NOMO-1 (cell line): ENCODE measurements around the gene EIF4B.
A peak's percentile ranks its signal among the peaks of the same experiment; 100 is the strongest.

Experiments
- DNase-seq, 2 experiments: peaks; one replicate each; lab custom pipeline; 2025; ENCODE audit not compliant: unreplicated experiment in 2 of 2; lab: John Stamatoyannopoulos, UW

The EIF4B gene

DNA sequence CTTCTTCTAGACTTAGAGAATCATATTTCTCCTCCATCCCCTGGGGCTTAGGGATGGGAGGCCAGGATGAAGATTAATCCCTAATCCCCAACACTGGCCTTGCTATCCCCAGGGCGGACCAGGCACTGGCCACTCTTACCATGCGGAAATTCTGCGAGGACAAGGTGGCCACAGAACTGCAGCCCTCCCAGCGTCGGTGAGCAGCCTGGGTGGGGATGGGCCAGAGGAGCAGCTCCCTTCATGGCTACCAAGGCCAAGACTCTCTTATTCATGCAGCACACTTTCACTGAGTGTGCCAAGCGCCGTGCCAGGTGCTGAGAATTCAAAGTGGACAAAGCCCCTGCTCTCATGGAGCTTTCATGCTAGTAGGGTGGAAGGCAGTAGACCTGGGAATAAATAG is 50.6 kb downstream of the EIF4B start:
- DNase-seq: no peak

GRCh38 chr12:53057816-53058500 is 51.7 kb downstream of the EIF4B start:
- no peak for DNase-seq

DNA sequence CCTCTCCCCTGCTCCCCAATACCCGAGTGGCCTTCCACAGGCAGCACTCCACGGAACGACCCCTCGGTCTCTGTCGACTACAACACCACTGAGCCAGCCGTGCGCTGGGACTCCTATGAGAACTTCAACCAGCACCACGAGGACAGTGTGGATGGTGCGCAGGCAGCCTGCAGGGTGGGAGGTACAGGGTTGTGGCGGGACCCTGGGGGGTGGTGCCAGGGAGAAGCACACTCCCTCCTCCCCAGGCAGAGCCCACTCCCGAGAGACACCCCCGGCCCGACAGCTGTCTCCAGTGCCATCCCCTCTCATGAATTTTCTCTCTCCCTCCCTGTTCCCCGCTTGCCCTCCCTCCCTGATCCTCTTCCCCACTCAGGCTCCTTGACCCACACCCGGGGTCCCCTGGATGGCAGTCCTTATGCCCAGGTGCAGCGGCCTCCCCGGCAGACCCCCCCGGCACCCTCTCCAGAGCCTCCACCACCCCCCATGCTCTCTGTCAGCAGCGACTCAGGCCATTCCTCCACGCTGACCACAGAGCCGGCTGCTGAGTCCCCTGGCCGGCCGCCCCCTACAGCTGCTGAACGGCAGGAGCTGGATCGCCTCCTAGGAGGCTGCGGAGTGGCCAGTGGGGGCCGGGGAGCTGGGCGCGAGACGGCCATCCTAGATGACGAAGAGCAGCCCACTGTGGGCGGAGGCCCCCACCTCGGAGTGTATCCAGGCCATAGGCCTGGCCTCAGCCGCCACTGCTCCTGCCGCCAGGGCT is 52.6 kb downstream of the EIF4B start:
- DNase-seq: no peak

- DNase-seq: no peak
Observed at GRCh38 chr12:53059434-53060063, 53.3 kb downstream of the EIF4B start.

DNA sequence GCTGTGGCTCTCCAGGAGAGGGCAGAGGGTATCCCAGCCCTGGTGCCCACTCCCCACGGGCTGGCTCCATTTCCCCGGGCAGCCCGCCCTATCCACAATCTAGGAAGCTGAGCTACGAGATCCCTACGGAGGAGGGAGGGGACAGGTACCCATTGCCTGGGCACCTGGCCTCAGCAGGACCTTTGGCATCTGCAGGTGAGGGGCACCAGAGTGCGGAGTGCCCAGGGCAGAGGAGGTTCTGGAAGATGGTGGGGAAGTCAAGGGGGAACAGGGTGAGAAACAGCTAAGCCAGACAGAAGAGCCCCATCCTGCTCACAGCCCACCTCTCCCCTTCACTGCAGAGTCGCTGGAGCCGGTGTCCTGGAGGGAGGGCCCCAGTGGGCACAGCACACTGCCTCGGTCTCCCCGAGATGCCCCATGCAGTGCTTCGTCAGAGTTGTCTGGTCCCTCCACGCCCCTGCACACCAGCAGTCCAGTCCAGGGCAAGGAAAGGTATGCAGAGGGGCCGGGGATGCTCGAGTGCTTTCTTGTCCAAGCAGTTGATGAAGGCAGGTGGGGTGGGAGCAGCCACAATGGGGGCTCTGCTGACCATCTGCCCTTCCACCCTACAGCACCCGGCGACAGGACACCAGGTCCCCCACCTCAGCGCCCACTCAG is 53.9 kb downstream of the EIF4B start:
- no peak for DNase-seq

- DNase-seq: no peak
Observed at GRCh38 chr12:53060721-53061276, 54.5 kb downstream of the EIF4B start.

GRCh38 chr12:53061404-53062010 is 55.3 kb downstream of the EIF4B start:
- DNase-seq: no peak

DNA sequence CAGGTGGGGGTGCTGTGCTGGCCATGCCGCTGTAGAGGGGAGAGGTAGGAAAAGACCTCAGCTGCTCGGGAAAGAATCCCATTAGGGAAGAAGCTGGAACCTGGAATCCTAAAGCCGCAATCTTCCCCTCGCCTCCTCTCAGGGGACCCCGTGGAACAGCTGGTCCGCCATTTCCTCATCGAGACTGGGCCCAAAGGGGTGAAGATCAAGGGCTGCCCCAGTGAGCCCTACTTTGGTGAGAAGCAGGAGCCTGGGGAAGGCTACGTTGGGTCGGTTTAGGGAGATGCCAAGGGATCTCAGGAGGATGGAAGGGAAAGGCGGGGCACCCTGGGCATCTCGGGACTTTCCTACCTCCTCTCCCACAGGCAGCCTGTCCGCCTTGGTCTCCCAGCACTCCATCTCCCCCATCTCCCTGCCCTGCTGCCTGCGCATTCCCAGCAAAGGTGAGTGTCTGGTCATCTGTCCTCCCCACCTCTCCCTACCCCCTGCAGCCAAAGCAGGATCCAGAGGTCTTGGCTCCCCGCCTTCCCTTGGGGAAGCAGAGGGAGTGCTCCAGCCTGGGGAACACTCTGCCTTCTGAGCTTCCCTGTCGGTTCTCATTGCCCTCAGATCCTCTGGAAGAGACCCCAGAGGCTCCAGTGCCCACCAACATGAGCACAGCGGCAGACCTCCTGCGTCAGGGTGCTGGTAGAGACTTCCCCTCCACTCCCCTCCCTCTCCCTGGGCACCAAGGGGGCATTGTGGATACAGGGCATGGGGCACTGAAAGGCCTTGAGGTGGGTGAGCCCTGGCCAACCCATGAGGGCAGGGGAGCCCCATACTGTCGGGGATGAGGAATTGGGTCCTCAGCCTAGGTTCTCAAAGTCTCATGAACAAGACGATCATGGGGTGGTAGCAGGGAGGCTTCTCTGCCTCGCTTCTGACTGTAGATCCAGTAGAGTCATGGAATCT is 56.0 kb downstream of the EIF4B start:
- no peak for DNase-seq

- DNase-seq: no peak
Observed at GRCh38 chr12:53062977-53063707, 56.9 kb downstream of the EIF4B start.

- DNase-seq: no peak
Observed at GRCh38 chr12:53063708-53064612, 57.7 kb downstream of the EIF4B start.

GRCh38 chr12:53064613-53065436 is 58.6 kb downstream of the EIF4B start:
- no peak for DNase-seq

GRCh38 chr12:53065470-53065869 is 59.2 kb downstream of the EIF4B start:
- no peak for DNase-seq

DNA sequence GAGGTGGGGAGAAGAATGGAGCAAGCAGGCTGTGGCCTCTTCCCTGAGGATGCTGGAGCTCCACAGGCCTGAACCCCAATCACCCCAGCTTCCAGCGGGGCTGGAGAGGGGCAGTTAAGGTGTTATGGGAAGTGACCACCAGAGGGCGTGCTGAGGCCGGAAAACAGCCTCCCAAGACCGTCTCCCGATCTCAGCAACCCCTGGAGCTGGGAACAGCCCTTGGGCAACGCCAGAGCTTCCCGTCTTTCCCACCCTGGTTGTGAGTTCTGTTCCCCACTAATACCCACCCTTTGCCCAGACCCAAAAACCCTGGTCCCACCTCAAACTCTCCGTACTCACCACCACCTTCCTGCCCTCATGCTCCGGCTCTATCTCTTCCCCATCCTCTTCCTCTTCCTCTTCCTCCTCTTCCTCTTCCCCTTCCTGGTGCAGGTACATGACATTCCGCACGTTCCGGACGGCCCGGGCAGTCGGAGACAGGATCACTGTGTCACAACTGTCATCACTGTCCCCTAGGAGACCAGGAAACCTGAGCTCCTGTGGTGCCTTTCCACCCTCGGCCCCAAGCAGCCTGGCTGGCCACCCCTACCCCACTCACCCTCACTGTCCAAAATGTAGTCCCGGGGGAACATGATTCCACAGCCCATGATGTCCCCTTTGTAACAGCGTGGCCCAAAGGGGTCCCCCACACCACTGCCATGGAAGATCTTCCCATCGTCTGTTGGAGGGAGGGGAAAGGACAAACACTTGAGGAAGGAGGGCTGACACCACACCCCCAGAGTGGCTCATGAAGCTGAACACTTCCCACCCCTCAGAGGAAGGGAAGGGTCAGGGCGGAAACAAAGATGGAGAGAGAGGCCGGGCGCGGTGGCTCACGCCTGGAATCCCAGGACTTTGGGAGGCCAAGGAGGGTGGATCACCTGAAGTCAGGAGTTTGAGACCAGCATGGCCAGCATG is 60.0 kb downstream of the EIF4B start:
- DNase-seq: peak; percentile 10 to 29

- no peak for DNase-seq
Observed at GRCh38 chr12:53067074-53067992, 61.1 kb downstream of the EIF4B start.
